B cell (primary cell): ENCODE measurements around the gene FBLN2. TPM values are rescaled to one million over a fixed set of nuclear protein-coding genes. Genes with fewer than 3 reads are reported as not detected.

Experiments used
- ATAC-seq: fragments of 200-7000 bp; cut with Tn5 transposase; one replicate; pipeline ENCODE4 v1.10.0; 2021; ENCODE audit warnings: low read depth, mild to moderate bottlenecking, moderate number of reproducible peaks, moderate library complexity
- CTCF ChIA-PET: fragments of 350-600 bp; sonication (Branson Sonifier 250); formaldehyde crosslinking; loops from one replicate; lab custom pipeline; 2021; ENCODE audit warnings: antibody characterized with exemption, inconsistent platforms; lab: Charles Lee
- POLR2A ChIA-PET: fragments of 350-600 bp; sonication (Branson Sonifier 250); formaldehyde crosslinking; loops from one replicate; lab custom pipeline; 2021; ENCODE audit warnings: antibody characterized with exemption; lab: Charles Lee
- DNase-seq: peaks from one replicate; pipeline ENCODE4 v3.0.0; 2013
- H2AFZ ChIP-seq: 2 replicates; pipeline ENCODE4 v1.6.1; 2012; ENCODE audit warnings: mild to moderate bottlenecking, low read depth, low read length; ENCODE audit not compliant: insufficient read depth, poor library complexity, severe bottlenecking
- H3K27ac ChIP-seq, 2 donors: 1 replicate in 1 of 2; 2 replicates in 1 of 2; pipeline ENCODE4 v1.5.1; 2012 to 2013; ENCODE audit warnings: low read length in 2 of 2, mild to moderate bottlenecking in 2 of 2, moderate library complexity in 1 of 2
- H3K27me3 ChIP-seq, 4 experiments: fragments of 200-600 bp in 1 of 4; sonication (generic) in 1 of 4; replicated peaks in 1 of 4; 1 replicate in 2 of 4; 2 replicates in 2 of 4; pipeline versions ENCODE4 v1.6.1 to v1.7.0; 2013 to 2016; ENCODE audit warnings: low read length in 3 of 4, mild to moderate bottlenecking in 2 of 4, mixed read lengths in 1 of 4, moderate library complexity in 1 of 4; ENCODE audit not compliant: insufficient read depth in 4 of 4, control insufficient read depth in 3 of 4; ENCODE audit errors: control extremely low read depth in 1 of 4
- H3K36me3 ChIP-seq, 2 experiments: replicated peaks in 1 of 2; 1 replicate in 1 of 2; 2 replicates in 1 of 2; pipeline versions ENCODE4 v1.6.1 to v1.7.1; 2013; ENCODE audit warnings: low read length in 1 of 2; ENCODE audit not compliant: insufficient read depth in 2 of 2, control insufficient read depth in 1 of 2; ENCODE audit errors: control extremely low read depth in 1 of 2, extremely low read depth in 1 of 2
- H3K4me1 ChIP-seq, 2 donors: fragments of 200-600 bp in 1 of 2; sonication (generic) in 1 of 2; 1 replicate in 1 of 2; 2 replicates in 1 of 2; pipeline versions ENCODE4 v1.5.1 to v1.6.1; 2013 to 2017; ENCODE audit warnings: low read length in 2 of 2; ENCODE audit not compliant: control insufficient read depth in 2 of 2, insufficient read depth in 2 of 2
- H3K4me2 ChIP-seq: replicated peaks from 2 replicates; pipeline ENCODE3; 2012; ENCODE audit warnings: mild to moderate bottlenecking, low read depth, low read length; ENCODE audit not compliant: poor library complexity, severe bottlenecking
- H3K4me3 ChIP-seq, 5 experiments: fragments of 200-600 bp in 1 of 5; sonication (generic) in 1 of 5; 1 replicate in 3 of 5; 2 replicates in 2 of 5; pipeline versions ENCODE4 v1.5.1 to v1.7.0; 2011 to 2016; ENCODE audit warnings: low read length in 4 of 5, mild to moderate bottlenecking in 4 of 5, low read depth in 2 of 5, control low read depth in 1 of 5, moderate library complexity in 1 of 5; ENCODE audit not compliant: insufficient read depth in 1 of 5; ENCODE audit errors: control extremely low read depth in 1 of 5, extremely low read depth in 1 of 5
- H3K79me2 ChIP-seq: fragments of 200-600 bp; sonication (generic); one replicate; pipeline ENCODE4 v1.6.0; 2016; ENCODE audit warnings: low read length; ENCODE audit not compliant: control insufficient read depth, insufficient read depth
- H3K9ac ChIP-seq: fragments of 200-600 bp; sonication (generic); 2 replicates; pipeline ENCODE4 v1.6.1; 2017; ENCODE audit warnings: mild to moderate bottlenecking, low read length, moderate library complexity
- H3K9me3 ChIP-seq, 3 donors: one replicate each; pipeline versions ENCODE4 v1.6.1 to v1.7.1; 2013; ENCODE audit warnings: low read length in 2 of 3; ENCODE audit not compliant: control insufficient read depth in 2 of 3, insufficient read depth in 1 of 3; ENCODE audit errors: control extremely low read depth in 1 of 3
- H4K20me1 ChIP-seq: 2 replicates; pipeline ENCODE4 v1.6.0; 2012; ENCODE audit warnings: mild to moderate bottlenecking, low read length; ENCODE audit not compliant: insufficient read depth, control insufficient read depth, poor library complexity, severe bottlenecking
- H3K27ac Mint-ChIP-seq: one replicate; pipeline ENCODE4 v1.8.0; 2021; ENCODE audit warnings: mixed read lengths
- H3K27me3 Mint-ChIP-seq: one replicate; pipeline ENCODE4 v1.8.0; 2021; ENCODE audit warnings: mixed read lengths
- H3K4me1 Mint-ChIP-seq: one replicate; pipeline ENCODE4 v1.8.0; 2021; ENCODE audit warnings: mixed read lengths
- H3K4me3 Mint-ChIP-seq: one replicate; pipeline ENCODE4 v1.8.0; 2021; ENCODE audit warnings: mixed read lengths
- H3K9me3 Mint-ChIP-seq: one replicate; pipeline ENCODE4 v1.8.0; 2022; ENCODE audit warnings: mixed read lengths; ENCODE audit not compliant: insufficient read depth
- EZH2 ChIP-seq: IDR thresholded peaks from 2 replicates; pipeline ENCODE4 v1.6.1; 2012; ENCODE audit warnings: borderline replicate concordance, low read depth, mild to moderate bottlenecking, moderate library complexity, low read length; ENCODE audit not compliant: insufficient read depth, poor library complexity, severe bottlenecking
- WGBS: methylation state at CpG from one replicate; pipeline ENCODE4 v1.1.5; 2013; ENCODE audit warnings: missing lambda C conversion rate; ENCODE audit not compliant: insufficient coverage; 5-methylcytosine and 5-hydroxymethylcytosine counted together
- intact Hi-C: fragments of 100-400 bp; cut with micrococcal nuclease; formaldehyde crosslinking; loops from one replicate; pipeline ENCODE4 v1.10.0; 2022
- polyA plus RNA-seq: library from polyadenylated mRNA; depleted of rRNA; stranded (reverse); fragments of >200 nt; gene quantifications from 2 replicates; pipeline ENCODE4 v1.2.3, GENCODE V29; 2012
- total RNA-seq, 2 donors: library from RNA; stranded (reverse); fragments of 120-200 nt in 1 of 2; gene quantifications; 1 replicate in 1 of 2; 2 replicates in 1 of 2; pipeline versions ENCODE4 v1.2.3 to v1.2.4, GENCODE V29; 2013 to 2022
- TF ChIP-seq, protein P1 (sequence below): fragments of 200-600 bp; IDR thresholded peaks from one replicate; pipeline ENCODE4 v1.8.0; 2022; ENCODE audit warnings: antibody characterized with exemption, mild to moderate bottlenecking

Gene FBLN2
- total and polyA plus RNA-seq, 2 donors (not counting 1 experiment from before 2014, with no cell fraction given), result 3.6 to 8.2 TPM

GRCh38 chr3:13557926-13558325 lies 9.0 kb downstream of the FBLN2 start:
- 95% methylated on average over 11 of the region's 11 CpGs for WGBS
- ATAC-seq (no peak), DNase-seq (no peak)
- no peak for TF ChIP-seq EZH2
- TF ChIP-seq, protein P1, sequence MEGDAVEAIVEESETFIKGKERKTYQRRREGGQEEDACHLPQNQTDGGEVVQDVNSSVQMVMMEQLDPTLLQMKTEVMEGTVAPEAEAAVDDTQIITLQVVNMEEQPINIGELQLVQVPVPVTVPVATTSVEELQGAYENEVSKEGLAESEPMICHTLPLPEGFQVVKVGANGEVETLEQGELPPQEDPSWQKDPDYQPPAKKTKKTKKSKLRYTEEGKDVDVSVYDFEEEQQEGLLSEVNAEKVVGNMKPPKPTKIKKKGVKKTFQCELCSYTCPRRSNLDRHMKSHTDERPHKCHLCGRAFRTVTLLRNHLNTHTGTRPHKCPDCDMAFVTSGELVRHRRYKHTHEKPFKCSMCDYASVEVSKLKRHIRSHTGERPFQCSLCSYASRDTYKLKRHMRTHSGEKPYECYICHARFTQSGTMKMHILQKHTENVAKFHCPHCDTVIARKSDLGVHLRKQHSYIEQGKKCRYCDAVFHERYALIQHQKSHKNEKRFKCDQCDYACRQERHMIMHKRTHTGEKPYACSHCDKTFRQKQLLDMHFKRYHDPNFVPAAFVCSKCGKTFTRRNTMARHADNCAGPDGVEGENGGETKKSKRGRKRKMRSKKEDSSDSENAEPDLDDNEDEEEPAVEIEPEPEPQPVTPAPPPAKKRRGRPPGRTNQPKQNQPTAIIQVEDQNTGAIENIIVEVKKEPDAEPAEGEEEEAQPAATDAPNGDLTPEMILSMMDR, result no peak
- Histone ChIP-seq H3K36me3 (no peaks in the 10 kb centered on the region), H3K27me3 (no peaks in the 10 kb centered on the region), H3K9me3 (peaks cover 0 to 6% (median 0%) of the 10 kb centered on the region in 3 donors), H3K4me2 (no peak overlapping the region), H3K4me1 (peaks cover 15 to 26% of the 10 kb centered on the region in 2 donors), H3K4me3 (no peak overlapping the region), H4K20me1 (no peaks in the 10 kb centered on the region), H3K79me2 (peaks cover 6% of the 10 kb centered on the region), H3K9ac (no peak overlapping the region), H3K27ac (no peak overlapping the region), H2AFZ (no peak overlapping the region)
- Mint-ChIP-seq H3K27ac (no peak overlapping the region), H3K27me3 (peaks cover 12% of the 10 kb centered on the region), H3K4me3 (no peak overlapping the region), H3K9me3 (no peaks in the 10 kb centered on the region), H3K4me1 (peaks cover 30% of the 10 kb centered on the region)
- ChIA-PET POLR2A (no interaction called here), CTCF (no interaction called here)
- intact Hi-C loops, result no loop called here

DNA sequence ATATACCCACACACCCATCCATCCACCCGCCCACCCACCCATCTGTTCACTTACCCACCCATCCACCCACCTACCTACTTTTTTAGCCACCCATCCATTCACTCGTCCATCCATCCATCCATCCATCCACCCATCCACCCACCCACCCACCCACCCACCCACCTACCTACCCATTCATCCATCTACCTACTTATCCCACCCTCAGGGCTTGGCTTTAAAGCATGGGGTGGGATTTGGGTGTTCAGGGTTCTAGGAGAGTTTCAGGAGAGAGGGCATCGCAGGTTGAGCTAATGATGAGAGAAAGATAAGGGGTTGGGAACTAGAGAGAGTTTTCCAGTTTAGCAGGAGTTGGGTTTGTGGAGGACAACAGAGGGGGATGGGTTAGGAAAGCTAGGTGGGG lies 9.7 kb downstream of the FBLN2 start:
- H3K27ac Mint-ChIP-seq, result no peak overlapping the region
- Histone ChIP-seq H3K4me1 (peaks cover 11 to 19% of the 10 kb centered on the region in 2 donors), H3K4me2 (no peak overlapping the region), H3K79me2 (peaks cover 6% of the 10 kb centered on the region), H3K27me3 (no peaks in the 10 kb centered on the region), H4K20me1 (no peaks in the 10 kb centered on the region), H3K36me3 (no peaks in the 10 kb centered on the region), H2AFZ (no peak overlapping the region), H3K27ac (no peak overlapping the region), H3K9me3 (peaks cover 0 to 6% (median 0%) of the 10 kb centered on the region in 3 donors), H3K9ac (no peak overlapping the region), H3K4me3 (no peak overlapping the region)
- H3K27me3 Mint-ChIP-seq, result peaks cover 9% of the 10 kb centered on the region
- intact Hi-C loops, result no loop called here
- no peaks in the 10 kb centered on the region for H3K9me3 Mint-ChIP-seq
- TF ChIP-seq, protein P1, result no peak
- TF ChIP-seq EZH2, result no peak
- ATAC-seq (no peak), DNase-seq (no peak)
- ChIA-PET CTCF (no interaction called here), POLR2A (interaction anchor here (0.6 kb wide), 1 partner anchor 15 kb away, joined by 8 read pairs; no protein-coding TSS in a partner anchor)
- peaks cover 25% of the 10 kb centered on the region for H3K4me1 Mint-ChIP-seq
- WGBS, result 85% methylated on average over 1 of the region's 3 CpGs
- no peak overlapping the region for H3K4me3 Mint-ChIP-seq
